Effector memory CD4-positive, alpha-beta T cell (primary cell): ENCODE data around the gene SCARF1.

Experiments
- DNase-seq, 3 donors: peaks; one replicate each; pipeline ENCODE4 v3.0.0-alpha.2; 2020
- H3K27ac ChIP-seq: 2 replicates; pipeline ENCODE4 v1.7.0; 2013; ENCODE audit warnings: mild to moderate bottlenecking, low read length, moderate library complexity; ENCODE audit not compliant: insufficient read depth, poor library complexity, severe bottlenecking
- H3K27me3 ChIP-seq: replicated peaks from 2 replicates; pipeline ENCODE4 v1.7.0; 2013; ENCODE audit warnings: mild to moderate bottlenecking, low read length; ENCODE audit not compliant: insufficient read depth, control insufficient read depth, poor library complexity, severe bottlenecking
- H3K36me3 ChIP-seq: 2 replicates; pipeline ENCODE4 v1.7.0; 2013; ENCODE audit warnings: mild to moderate bottlenecking, low read length, moderate library complexity; ENCODE audit not compliant: control insufficient read depth, insufficient read depth
- H3K4me1 ChIP-seq: 2 replicates; pipeline ENCODE4 v1.7.0; 2013; ENCODE audit warnings: low read length, mild to moderate bottlenecking; ENCODE audit not compliant: control insufficient read depth, insufficient read depth, poor library complexity, severe bottlenecking
- H3K4me3 ChIP-seq: 2 replicates; pipeline ENCODE4 v1.7.0; 2013; ENCODE audit warnings: low read length, low read depth, mild to moderate bottlenecking; ENCODE audit not compliant: insufficient read depth, poor library complexity, severe bottlenecking
- H3K9me3 ChIP-seq: 2 replicates; pipeline ENCODE4 v1.7.0; 2013; ENCODE audit warnings: mild to moderate bottlenecking, low read length, moderate library complexity; ENCODE audit not compliant: control insufficient read depth

SCARF1 gene

DNA sequence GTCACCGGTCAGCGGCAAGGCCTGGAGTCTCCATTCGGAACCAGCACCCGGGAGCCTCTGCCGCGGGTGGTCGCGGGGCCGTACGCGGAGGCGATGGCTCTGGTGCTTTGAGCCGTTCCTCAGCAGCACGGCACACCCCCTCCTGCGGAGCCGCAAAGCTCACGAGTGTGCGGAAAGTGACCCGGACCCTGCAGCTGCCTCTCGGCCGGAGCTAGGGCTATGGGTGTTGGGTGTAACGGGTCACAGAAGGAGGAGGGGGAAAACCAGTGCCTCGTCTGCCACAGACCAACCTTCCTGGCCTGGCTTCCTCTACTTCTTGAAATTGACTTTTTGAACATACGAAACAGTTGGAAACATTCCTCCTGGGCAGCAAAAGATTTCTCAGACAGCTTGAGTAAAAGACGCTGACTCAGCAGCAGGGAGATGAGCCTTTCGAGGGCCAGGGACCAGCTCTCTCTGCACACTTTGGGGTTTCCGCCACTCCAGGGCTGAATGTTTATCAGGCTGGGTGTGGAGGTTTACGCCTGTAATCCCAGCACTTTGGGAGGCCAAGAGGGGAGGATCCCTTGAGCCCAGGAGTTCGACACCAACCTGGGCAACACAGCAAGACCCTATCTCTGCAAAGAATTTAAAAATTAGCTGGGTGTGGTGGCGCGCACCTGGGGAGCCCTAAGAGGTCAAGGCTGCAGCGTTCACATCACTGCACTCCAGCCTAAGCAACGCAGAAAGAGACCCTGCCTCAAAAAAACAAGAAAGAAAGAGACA is 56.5 kb downstream of the SCARF1 start:
- no peak for DNase-seq
- H3K27me3 ChIP-seq: no peaks in the 10 kb centered on the region
- no peak overlapping the region for H3K27ac ChIP-seq
- H3K4me1 ChIP-seq: no peaks in the 10 kb centered on the region
- no peak overlapping the region for H3K4me3 ChIP-seq
- H3K36me3 ChIP-seq: no peaks in the 10 kb centered on the region
- H3K9me3 ChIP-seq: no peaks in the 10 kb centered on the region

DNA sequence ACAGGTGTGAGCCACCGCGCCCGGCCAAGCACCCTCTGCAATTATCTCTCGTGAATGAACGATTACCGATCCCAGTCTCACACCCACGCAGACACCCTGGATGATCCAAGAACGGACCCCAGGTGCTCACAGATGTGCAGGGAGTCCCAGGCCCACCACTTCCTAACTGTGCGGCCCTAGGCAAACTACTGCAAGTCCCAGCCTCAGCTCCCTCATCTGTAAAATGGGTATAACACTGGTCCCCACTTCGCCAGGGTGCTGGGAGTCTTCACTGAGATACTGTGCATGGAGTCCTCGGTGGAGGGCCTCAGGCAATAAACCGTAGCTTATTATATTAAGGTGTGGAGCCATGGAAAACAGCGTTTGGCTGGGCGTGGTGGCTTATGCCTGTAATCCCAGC is 61.4 kb downstream of the SCARF1 start:
- Histone ChIP-seq H3K27me3 (no peaks in the 10 kb centered on the region), H3K4me1 (no peaks in the 10 kb centered on the region), H3K4me3 (no peak overlapping the region), H3K27ac (no peak overlapping the region), H3K9me3 (no peaks in the 10 kb centered on the region), H3K36me3 (no peaks in the 10 kb centered on the region)
- DNase-seq: no peak
